OCI-LY1 (cell line): ENCODE measurements around the gene WDR6.

Source experiments
- H2AFZ ChIP-seq: fragments of 200-600 bp; sonication (generic), shearing (Covaris generic); 2 replicates; pipeline ENCODE4 v1.6.0; 2014; ENCODE audit warnings: antibody characterized with exemption, mild to moderate bottlenecking, low read length
- H3F3A ChIP-seq: fragments of 200-600 bp; sonication (generic), shearing (Covaris generic); 2 replicates; pipeline ENCODE4 v1.6.0; 2014; ENCODE audit warnings: mild to moderate bottlenecking, antibody characterized with exemption, low read length, moderate library complexity; ENCODE audit not compliant: insufficient read depth
- H3K27ac ChIP-seq: fragments of 200-600 bp; sonication (generic); 2 replicates; pipeline ENCODE4 v1.5.1; 2014; ENCODE audit warnings: low read length, mixed run types, mild to moderate bottlenecking, low read depth; ENCODE audit not compliant: poor library complexity, severe bottlenecking
- H3K27me3 ChIP-seq: fragments of 200-600 bp; sonication (generic); 2 replicates; pipeline ENCODE4 v1.6.0; 2014; ENCODE audit warnings: antibody characterized with exemption, mild to moderate bottlenecking, low read length, moderate library complexity; ENCODE audit not compliant: insufficient read depth
- H3K36me3 ChIP-seq: fragments of 200-600 bp; sonication (generic); 2 replicates; pipeline ENCODE4 v1.6.1; 2014; ENCODE audit warnings: mild to moderate bottlenecking, antibody characterized with exemption, low read length, moderate library complexity, mixed read lengths; ENCODE audit not compliant: insufficient read depth
- H3K4me1 ChIP-seq: fragments of 200-600 bp; sonication (generic); 2 replicates; pipeline ENCODE4 v1.5.1; 2014; ENCODE audit warnings: mild to moderate bottlenecking, low read length, moderate library complexity; ENCODE audit not compliant: insufficient read depth, severe bottlenecking
- H3K4me2 ChIP-seq: fragments of 200-600 bp; sonication (generic), shearing (Covaris generic); 2 replicates; pipeline ENCODE4 v1.6.1; 2014; ENCODE audit warnings: low read length
- H3K4me3 ChIP-seq: fragments of 200-600 bp; sonication (generic); 2 replicates; pipeline ENCODE4 v1.5.1; 2014; ENCODE audit warnings: low read length, low read depth, mild to moderate bottlenecking, mixed read lengths; ENCODE audit not compliant: poor library complexity, severe bottlenecking
- H3K79me2 ChIP-seq: fragments of 200-600 bp; shearing (Covaris generic); 2 replicates; pipeline ENCODE4 v1.6.1; 2016; ENCODE audit warnings: mixed run types, low read length, mixed read lengths; ENCODE audit not compliant: insufficient read depth
- H3K9ac ChIP-seq: fragments of 200-600 bp; sonication (generic), shearing (Covaris generic); 2 replicates; pipeline ENCODE4 v1.6.1; 2014; ENCODE audit warnings: mild to moderate bottlenecking, low read length, mixed read lengths
- H3K9me2 ChIP-seq: fragments of 200-600 bp; sonication (generic), shearing (Covaris generic); 2 replicates; pipeline ENCODE4 v1.6.1; 2014; ENCODE audit warnings: low read depth, mild to moderate bottlenecking, low read length, mixed read lengths
- H3K9me3 ChIP-seq: fragments of 200-600 bp; shearing (Covaris generic); 2 replicates; pipeline ENCODE4 v1.6.1; 2014; ENCODE audit warnings: low read length, mixed read lengths
- H4K20me1 ChIP-seq: fragments of 200-600 bp; sonication (generic), shearing (Covaris generic); 2 replicates; pipeline ENCODE4 v1.6.0; 2016; ENCODE audit warnings: mild to moderate bottlenecking, low read length; ENCODE audit not compliant: insufficient read depth
- EZH2 ChIP-seq: fragments of 200-600 bp; sonication (generic), shearing (Covaris generic); IDR thresholded peaks from 2 replicates; pipeline ENCODE4 v1.8.0; 2017; ENCODE audit warnings: borderline replicate concordance, mixed run types, mild to moderate bottlenecking, antibody characterized with exemption, low read length, moderate library complexity, mixed read lengths
- TF ChIP-seq, protein P1 (sequence below): fragments of 200-600 bp; sonication (generic), shearing (Covaris generic); IDR thresholded peaks from 2 replicates; pipeline ENCODE4 v1.5.1; 2017; ENCODE audit warnings: mild to moderate bottlenecking, antibody characterized with exemption, low read length, moderate library complexity, mixed read lengths

Gene WDR6

DNA sequence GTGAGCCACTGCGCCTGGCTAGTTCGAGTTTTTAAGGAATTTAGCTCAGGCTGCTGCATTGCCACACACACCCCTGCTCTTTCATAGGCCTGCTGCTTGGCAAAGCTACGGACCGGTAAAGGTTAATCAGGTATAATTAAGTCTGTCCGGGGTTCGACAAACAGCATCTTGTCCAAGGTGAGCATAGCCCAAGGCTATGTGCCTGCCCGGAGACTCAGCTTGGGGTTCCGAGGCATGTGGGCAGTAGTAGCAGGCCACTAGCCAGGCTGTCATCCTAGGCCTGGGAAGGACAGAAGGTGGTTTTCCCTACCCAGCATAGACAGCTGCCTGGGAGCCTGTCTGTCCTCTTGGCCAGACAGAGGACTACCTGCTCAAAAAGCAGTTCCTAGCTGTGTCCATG, 10.6 kb upstream of the WDR6 start:
- H3K9me3 ChIP-seq: no peaks in the 10 kb centered on the region
- no peak overlapping the region for H3K4me2 ChIP-seq
- H3K27ac ChIP-seq: no peak overlapping the region
- no peaks in the 10 kb centered on the region for H3K79me2 ChIP-seq
- no peak overlapping the region for H3K9ac ChIP-seq
- no peak overlapping the region for H2AFZ ChIP-seq
- peaks cover 19% of the 10 kb centered on the region; the same call in 1 of the 2 replicates for H3K36me3 ChIP-seq
- no peaks in the 10 kb centered on the region for H3F3A ChIP-seq
- no peaks in the 10 kb centered on the region for H3K9me2 ChIP-seq
- peaks cover 5% of the 10 kb centered on the region for H3K4me1 ChIP-seq
- no peaks in the 10 kb centered on the region for H4K20me1 ChIP-seq
- no peak overlapping the region for H3K4me3 ChIP-seq
- TF ChIP-seq EZH2: no peak
- TF ChIP-seq, protein P1, sequence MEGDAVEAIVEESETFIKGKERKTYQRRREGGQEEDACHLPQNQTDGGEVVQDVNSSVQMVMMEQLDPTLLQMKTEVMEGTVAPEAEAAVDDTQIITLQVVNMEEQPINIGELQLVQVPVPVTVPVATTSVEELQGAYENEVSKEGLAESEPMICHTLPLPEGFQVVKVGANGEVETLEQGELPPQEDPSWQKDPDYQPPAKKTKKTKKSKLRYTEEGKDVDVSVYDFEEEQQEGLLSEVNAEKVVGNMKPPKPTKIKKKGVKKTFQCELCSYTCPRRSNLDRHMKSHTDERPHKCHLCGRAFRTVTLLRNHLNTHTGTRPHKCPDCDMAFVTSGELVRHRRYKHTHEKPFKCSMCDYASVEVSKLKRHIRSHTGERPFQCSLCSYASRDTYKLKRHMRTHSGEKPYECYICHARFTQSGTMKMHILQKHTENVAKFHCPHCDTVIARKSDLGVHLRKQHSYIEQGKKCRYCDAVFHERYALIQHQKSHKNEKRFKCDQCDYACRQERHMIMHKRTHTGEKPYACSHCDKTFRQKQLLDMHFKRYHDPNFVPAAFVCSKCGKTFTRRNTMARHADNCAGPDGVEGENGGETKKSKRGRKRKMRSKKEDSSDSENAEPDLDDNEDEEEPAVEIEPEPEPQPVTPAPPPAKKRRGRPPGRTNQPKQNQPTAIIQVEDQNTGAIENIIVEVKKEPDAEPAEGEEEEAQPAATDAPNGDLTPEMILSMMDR: no peak
- no peaks in the 10 kb centered on the region for H3K27me3 ChIP-seq

DNA sequence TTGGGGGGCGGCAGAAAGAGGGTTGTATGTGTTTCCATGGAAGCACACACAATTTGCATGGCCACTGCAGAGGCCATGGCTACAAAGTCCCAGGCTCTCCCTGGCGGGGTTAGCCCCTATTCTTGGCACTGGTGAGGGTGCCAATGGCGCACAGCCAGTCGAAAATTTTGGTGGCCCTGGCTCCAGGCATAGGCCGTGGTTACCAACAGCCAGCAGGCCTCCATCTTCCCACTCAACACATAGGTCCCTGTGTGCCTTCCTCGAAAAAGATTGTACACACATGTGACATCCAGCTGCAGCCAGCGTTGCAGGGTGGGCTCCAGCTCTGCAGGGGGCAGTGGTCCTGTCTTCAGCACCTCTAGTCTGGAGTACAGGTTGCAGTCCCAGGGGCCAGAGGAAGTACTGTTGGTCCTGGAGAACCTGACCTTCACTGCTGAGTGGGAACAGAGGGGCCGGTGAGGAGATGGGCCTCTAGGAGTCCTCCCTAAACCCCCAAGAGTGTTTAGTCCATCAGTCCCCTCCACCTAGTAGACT, 10.0 kb upstream of the WDR6 start:
- H2AFZ ChIP-seq: no peak overlapping the region
- no peaks in the 10 kb centered on the region for H4K20me1 ChIP-seq
- H3K27me3 ChIP-seq: no peaks in the 10 kb centered on the region
- no peak overlapping the region for H3K4me2 ChIP-seq
- no peak overlapping the region for H3K4me3 ChIP-seq
- H3K36me3 ChIP-seq: peaks cover 19% of the 10 kb centered on the region; the same call in 1 of the 2 replicates
- H3K9me2 ChIP-seq: no peaks in the 10 kb centered on the region
- no peaks in the 10 kb centered on the region for H3K9me3 ChIP-seq
- no peaks in the 10 kb centered on the region for H3F3A ChIP-seq
- no peak overlapping the region for H3K9ac ChIP-seq
- H3K4me1 ChIP-seq: peaks cover under 1% of the 10 kb centered on the region
- H3K27ac ChIP-seq: no peak overlapping the region
- TF ChIP-seq, protein P1: no peak
- no peak for TF ChIP-seq EZH2
- H3K79me2 ChIP-seq: no peaks in the 10 kb centered on the region

DNA sequence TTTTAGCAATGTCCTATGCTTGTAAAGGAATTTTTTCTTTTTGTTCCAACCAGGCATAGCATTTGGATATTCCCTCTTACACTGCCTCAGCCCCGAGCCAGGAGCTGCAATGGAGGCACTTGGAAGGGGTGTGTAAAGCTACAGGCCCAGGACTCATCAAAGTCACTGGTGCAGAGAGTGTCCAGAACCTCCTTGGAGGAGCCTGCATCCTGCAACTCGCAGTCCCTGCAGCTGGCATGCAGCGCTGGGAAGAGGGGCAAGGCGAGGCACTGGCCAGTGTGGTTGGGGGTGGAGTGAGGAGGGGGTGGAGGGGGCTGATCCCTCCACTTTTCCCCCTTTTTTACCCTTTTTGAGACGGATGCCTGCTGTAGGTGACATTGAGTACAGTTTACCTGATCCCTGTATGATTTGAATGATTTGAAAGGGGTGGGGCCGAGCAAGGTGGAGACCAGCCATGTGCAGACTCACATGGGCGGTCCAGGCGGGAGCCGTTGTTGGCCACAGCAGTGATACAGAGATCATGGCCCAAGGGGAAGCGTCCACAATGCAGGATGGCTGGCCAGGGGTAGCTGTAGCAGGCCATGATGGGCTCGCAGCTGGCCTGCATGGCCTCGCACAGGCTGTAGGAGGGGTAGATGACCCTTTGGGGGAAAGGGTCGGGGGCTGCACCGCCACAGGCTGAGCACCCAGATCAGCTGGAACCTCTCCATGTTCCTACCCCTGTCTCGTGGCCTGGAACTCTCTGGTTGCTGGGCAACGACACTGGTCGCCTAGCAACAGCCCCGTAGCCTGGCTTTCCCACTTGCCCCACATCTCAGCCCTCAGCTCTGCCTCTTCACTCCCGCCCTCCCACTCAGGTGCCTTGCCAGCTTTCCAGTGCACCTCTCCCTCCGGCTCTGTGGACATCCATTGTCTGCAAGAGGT, 9.2 kb upstream of the WDR6 start:
- Histone ChIP-seq H3F3A (no peaks in the 10 kb centered on the region), H3K4me2 (no peak overlapping the region), H3K9ac (no peak overlapping the region), H4K20me1 (no peaks in the 10 kb centered on the region), H3K36me3 (peaks cover 19% of the 10 kb centered on the region; the same call in 1 of the 2 replicates), H3K4me3 (no peak overlapping the region), H3K4me1 (no peaks in the 10 kb centered on the region), H3K9me3 (no peaks in the 10 kb centered on the region), H2AFZ (no peak overlapping the region), H3K9me2 (no peaks in the 10 kb centered on the region), H3K79me2 (no peaks in the 10 kb centered on the region), H3K27ac (no peak overlapping the region), H3K27me3 (no peaks in the 10 kb centered on the region)
- no peak for TF ChIP-seq EZH2
- TF ChIP-seq, protein P1: no peak
